NCI-H82 treated with DMSO at 0.1 percent for 48 hours (cell line): Measurements from ENCODE around the gene DBF4B.

Experiments used
- DNase-seq: peaks from one replicate; lab custom pipeline; 2025; ENCODE audit not compliant: unreplicated experiment; lab: John Stamatoyannopoulos, UW

Gene DBF4B

GRCh38 chr17:44759086-44759915, 50.8 kb downstream of the DBF4B start:
- no peak for DNase-seq

DNA sequence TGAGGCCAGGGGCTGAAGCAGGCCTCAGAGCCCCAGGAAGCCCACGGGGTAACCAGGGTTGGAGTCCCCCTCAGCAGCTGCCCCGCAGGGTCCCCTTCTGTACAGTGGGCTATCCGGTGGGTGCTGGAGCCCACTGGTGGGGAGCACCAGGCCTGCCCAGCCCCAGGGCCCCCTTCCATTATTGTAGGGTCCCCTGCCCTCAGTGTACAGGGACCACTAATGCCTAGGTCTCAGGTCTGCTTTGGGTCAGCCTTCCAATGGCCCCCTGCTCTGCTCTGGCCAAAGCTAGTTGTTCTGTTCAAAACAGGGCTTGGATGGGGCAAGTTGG, 51.4 kb downstream of the DBF4B start:
- no peak for DNase-seq

- peak; percentile 21 for DNase-seq
These were observed 52.2 kb downstream of the DBF4B start for GRCh38 chr17:44760474-44761308.

DNA sequence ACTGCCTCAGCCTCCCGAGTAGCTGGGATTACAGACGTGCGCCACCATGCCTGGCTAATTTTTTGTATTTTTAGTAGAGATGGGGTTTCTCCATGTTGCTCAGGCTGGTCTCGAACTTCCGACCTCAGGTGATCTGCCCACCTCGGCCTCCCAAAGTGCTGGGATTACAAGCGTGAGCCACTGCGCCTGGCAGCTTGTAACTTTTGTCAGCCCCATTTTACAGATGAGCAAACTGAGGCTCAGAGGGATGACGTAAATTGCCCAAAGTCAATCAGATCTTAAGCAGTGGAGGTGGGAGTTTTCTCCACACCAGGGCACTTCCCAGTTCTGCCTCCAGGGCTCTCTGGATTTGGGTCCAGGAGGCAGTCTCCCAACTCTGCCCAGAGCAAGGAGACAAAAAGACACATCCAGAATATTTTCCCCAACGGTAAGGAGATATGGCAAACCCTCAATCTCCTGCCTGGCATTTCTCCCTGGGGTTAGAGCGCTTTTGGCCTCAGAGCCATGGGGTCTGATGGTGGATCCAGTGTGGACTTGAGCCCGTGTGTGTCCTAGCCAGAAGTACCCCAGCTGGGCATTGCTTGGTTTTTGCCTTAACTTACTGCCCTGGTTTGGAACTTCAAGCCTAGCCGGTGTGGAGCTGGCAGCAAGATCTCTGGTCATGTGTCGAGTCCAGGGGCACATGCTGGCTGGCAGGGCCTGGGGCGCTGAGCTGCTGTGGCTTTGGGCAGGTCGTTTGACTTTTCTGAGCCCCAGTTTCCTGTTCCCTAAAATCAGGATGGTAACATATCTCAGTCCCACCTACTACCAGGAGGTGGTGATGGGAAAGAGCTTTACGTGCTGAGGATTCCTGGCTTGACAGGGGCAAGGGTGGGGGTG, 53.7 kb downstream of the DBF4B start:
- DNase-seq, result no peak

DNA sequence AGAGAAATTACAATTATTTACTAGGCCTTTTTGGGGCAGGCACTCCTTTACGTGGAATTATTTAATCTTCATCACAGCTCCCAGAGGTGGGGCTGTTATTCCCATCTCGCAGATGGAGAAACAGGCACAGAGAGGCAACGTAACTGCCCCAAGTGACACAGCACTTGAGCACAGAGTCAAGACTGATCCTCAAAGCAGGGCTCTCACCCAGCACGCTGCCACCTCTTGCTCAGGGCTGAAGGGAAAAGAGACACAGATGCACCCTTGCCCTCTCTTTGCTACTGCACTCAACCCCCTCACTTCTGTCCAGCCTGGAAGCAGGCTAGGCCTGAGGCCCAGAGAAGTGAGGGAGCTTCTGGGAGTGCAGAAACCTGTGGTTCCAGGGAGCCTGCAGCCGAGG, 54.7 kb downstream of the DBF4B start:
- DNase-seq, result no peak

GRCh38 chr17:44765965-44766364, 57.5 kb downstream of the DBF4B start:
- no peak for DNase-seq

DNA sequence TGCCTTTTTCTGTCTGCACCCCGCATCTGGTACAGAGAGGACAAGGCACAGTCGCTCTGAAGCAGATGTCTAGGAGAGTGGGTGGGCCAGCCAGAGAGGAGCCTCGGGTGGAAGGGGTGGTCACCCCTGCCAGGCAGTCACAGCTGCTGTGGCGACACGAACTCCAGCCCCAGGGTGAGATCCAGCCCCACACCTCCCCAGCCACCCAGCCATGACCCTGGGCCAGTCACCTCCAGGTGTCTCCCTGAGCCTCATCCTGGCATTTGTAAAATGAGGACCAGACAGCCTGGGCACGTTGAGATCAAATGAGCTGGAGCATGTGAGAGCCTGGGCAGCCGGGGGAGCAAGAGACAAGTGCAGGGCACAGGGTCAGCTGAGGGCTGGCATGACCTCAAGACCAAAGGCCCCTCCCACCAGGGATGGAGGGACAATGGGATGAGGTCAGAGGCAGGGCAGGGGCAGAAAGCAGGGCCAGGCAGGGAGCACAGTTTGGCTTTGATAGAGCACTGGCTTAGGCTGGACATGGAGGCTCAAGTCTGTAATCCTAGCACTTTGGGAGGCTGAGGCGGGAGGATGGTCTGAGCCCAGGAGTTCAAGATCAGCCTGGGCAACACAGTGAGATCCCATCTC, 58.1 kb downstream of the DBF4B start:
- DNase-seq, result no peak

GRCh38 chr17:44767493-44767892, 59.0 kb downstream of the DBF4B start:
- no peak for DNase-seq

GRCh38 chr17:44768505-44769142, 60.2 kb downstream of the DBF4B start:
- DNase-seq, result no peak

GRCh38 chr17:44769230-44769629, 60.8 kb downstream of the DBF4B start:
- DNase-seq, result no peak

DNA sequence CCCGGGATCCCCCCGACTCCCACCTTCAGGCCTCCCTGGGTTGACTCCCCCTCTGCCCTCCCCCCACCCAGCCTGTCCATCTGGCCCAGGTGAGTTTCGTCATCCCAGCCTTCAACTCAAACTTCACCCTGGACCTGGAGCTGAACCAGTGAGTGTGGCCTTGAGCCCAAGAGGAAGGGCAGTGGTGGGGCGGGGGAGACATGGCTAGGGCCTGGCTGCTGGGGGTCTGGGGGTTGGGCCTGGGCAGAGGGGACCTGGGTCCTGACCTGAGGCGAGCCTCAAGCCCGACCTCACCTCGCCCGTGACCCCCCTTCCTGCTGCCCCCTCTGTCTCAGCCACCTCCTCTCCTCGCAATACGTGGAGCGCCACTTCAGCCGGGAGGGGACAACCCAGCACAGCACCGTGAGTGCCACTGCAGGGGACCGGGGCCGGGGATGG, 61.2 kb downstream of the DBF4B start:
- DNase-seq, result no peak

GRCh38 chr17:44770166-44770925, 61.9 kb downstream of the DBF4B start:
- DNase-seq, result peak; percentile 8

DNA sequence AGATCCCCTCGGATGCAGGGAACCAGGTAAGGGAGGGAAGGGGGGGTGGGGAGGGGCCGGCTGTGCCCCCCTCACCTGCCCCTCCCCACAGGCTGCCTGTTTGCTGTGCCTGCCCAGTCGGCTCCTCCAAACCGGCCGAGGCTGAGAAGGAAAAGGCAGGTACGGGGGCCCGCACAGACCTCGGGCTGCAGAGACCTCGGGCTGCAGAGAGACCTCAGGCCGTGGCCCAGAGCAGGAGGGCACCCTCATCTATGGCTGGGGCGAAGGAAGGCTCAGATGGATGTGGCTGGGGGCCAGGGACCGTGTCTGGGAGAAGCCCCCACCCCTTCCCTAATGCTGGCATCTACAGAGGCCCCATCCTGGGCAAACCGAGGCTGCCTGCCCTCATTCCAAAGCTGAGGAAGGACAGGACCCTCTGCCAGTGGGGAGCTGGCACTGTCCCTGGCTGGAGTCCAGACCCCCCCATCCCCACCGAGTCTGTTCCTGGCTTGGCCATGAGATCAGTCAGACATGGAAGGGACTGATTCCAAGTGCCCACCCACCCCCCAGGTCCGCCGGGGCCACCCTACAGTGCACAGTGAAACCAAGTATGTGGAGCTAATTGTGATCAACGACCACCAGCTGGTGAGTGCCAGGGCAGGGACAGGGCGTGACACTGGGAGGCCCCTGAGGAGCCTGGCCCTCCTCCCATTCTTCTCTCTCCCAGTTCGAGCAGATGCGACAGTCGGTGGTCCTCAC, 64.0 kb downstream of the DBF4B start:
- no peak for DNase-seq

DNA sequence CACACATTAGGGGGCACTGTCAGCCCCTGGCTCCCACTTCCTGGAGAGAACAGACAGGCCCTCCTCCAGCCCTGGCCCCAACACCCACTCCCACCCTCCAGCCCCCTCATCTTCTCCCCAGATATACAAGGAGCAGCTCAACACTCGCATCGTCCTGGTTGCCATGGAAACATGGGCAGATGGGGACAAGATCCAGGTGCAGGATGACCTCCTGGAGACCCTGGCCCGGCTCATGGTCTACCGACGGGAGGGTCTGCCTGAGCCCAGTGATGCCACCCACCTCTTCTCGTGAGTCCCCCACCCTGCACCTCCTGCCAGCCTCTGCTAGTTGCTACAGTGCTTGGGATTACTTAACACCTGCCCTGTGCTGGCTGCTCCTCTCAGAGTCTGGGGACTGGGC, 64.7 kb downstream of the DBF4B start:
- no peak for DNase-seq

DNA sequence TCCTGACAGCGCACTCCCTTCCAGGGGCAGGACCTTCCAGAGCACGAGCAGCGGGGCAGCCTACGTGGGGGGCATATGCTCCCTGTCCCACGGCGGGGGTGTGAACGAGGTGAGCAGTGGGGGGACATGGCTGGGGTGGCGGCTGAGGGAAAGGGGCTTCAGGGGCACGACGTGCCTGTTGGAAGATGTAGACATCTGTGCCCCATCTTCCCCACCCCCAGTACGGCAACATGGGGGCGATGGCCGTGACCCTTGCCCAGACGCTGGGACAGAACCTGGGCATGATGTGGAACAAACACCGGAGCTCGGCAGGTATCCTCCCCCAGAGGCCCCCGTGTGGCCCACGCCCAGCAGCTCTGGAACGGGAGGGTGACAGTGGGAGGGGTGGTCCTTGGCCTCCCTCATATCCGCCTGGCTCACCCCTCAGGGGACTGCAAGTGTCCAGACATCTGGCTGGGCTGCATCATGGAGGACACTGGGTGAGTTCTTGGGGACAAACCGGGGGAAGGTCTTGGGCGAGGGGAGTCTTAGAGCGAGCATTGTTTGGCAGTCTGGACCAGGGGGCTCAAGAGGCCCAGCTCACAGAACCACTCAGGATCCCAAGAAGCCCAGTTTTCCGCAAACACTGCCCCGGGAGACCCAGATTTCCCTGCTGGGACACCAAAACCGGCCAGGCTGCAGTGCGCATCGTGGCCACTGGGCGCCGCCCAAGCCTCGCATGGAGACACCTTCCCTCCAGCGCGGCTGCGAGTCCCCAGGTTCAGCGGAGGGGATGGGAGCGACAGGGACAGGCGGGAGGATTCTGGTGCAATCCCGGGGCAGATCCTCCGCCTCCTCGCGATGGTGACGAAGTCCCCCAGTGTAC, 66.0 kb downstream of the DBF4B start:
- DNase-seq, result peak; percentile 40

- DNase-seq, result peak; percentile 98
These were observed 66.8 kb downstream of the DBF4B start for GRCh38 chr17:44775136-44775837.

DNA sequence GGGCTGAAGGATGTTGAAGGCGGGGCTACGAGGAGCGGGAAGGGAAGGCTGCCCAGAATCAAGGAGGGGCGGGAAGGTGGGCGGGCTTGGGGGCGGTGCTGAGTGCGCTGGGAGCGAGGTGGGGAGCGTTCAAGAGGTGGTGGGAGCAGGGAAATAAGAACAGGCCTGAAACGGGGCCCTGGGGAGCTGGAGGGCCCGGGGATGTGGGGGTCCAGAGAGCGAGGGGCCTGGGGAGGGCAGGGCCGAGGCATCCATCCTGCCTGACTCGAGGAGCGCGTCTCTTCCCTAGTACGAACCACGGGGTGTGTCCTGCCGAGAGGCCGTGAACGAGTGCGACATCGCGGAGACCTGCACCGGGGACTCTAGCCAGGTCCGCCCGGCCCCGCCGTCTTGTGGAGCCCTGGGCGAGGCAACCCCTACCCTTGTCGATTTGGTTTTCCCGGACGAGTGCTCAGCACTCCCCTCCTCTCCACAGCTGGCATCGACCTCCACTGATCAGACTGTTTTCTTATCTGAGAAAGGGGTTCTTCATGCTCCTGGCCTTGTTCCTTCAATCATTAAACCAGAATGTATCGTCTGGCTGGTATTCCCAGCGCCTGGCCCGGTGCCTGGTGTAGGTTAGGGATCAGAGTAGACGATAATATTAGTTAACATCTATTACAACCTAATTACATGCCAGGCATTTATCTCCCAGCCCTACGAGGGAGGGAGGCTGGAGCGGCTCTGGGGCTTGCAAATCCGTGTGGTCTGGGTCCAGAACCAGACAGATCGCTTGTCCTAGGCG, 67.6 kb downstream of the DBF4B start:
- no peak for DNase-seq
